Tibial nerve (tissue), 4 donors: ENCODE results near the gene MMD. TPM values are rescaled to one million over a fixed set of nuclear protein-coding genes. Genes with fewer than 3 reads are reported as not detected.

Source experiments
- DNase-seq, 2 donors: peaks; one replicate each; pipeline ENCODE4 v3.0.0-alpha.2; 2019; ENCODE audit warnings: low spot score in 2 of 2
- H3K27ac ChIP-seq, 4 donors: fragments of 200-600 bp; sonication (generic) in 3 of 4; one replicate each; pipeline ENCODE4 v1.5.1; 2017 to 2019; ENCODE audit warnings: mild to moderate bottlenecking in 1 of 4
- H3K27me3 ChIP-seq, 2 donors: fragments of 200-600 bp; sonication (generic) in 1 of 2; one replicate each; pipeline versions ENCODE4 v1.5.1 to v1.6.0; 2017 to 2019
- H3K36me3 ChIP-seq, 3 donors: fragments of 200-600 bp; sonication (generic); one replicate each; pipeline ENCODE4 v1.5.1; 2018 to 2019
- H3K4me1 ChIP-seq, 4 donors: fragments of 200-600 bp; sonication (generic) in 3 of 4; one replicate each; pipeline ENCODE4 v1.5.1; 2017 to 2019
- H3K4me3 ChIP-seq, 4 donors: fragments of 200-600 bp; sonication (generic) in 3 of 4; one replicate each; pipeline ENCODE4 v1.5.1; 2017 to 2019; ENCODE audit warnings: mild to moderate bottlenecking in 1 of 4, moderate library complexity in 1 of 4
- H3K9me3 ChIP-seq, 4 donors: fragments of 200-600 bp; sonication (generic) in 3 of 4; one replicate each; pipeline ENCODE4 v1.5.1; 2017 to 2019
- CTCF ChIP-seq, 5 experiments: fragments of 200-600 bp in 3 of 5; fragments of 450-650 bp in 2 of 5; sonication (generic) in 3 of 5; IDR thresholded peaks; one replicate each; pipeline ENCODE4 v1.5.1; 2016 to 2019; ENCODE audit warnings: antibody characterized with exemption in 5 of 5, mild to moderate bottlenecking in 3 of 5, moderate library complexity in 2 of 5
- EP300 ChIP-seq, 2 donors: sonication (generic); formaldehyde crosslinking; IDR thresholded peaks; one replicate each; pipeline ENCODE4 v1.6.1; 2017; ENCODE audit warnings: antibody characterized with exemption in 2 of 2, mild to moderate bottlenecking in 1 of 2
- POLR2A ChIP-seq, 2 donors: fragments of 450-650 bp; IDR thresholded peaks; one replicate each; pipeline ENCODE4 v1.6.1; 2017; ENCODE audit warnings: antibody characterized with exemption in 2 of 2, mild to moderate bottlenecking in 2 of 2, moderate library complexity in 2 of 2
- WGBS, 2 donors: methylation state at CpG; one replicate each; pipeline ENCODE4 v1.1.5; 2018; 5-methylcytosine and 5-hydroxymethylcytosine counted together
- total RNA-seq, 4 donors: library from RNA; depleted of rRNA; stranded (reverse); fragments of >200 nt; gene quantifications; one replicate each; pipeline ENCODE4 v1.1.0, GENCODE V29; 2016

MMD gene
- total RNA-seq, 4 donors from 2014 or later: 16.1 to 60.9 (median 37.7) TPM

- H3K36me3 ChIP-seq: no peaks in the 10 kb centered on the region
- no peak for TF ChIP-seq EP300 (IDR thresholded peaks at IDR 0.05)
- no peak for TF ChIP-seq CTCF (IDR thresholded peaks at IDR 0.05)
- TF ChIP-seq POLR2A (IDR thresholded peaks at IDR 0.05): no peak
- 81 to 82% methylated on average over 6 of the region's 6 CpGs for WGBS, 2 donors
- no peak overlapping the region for H3K4me3 ChIP-seq
- no peaks in the 10 kb centered on the region for H3K27me3 ChIP-seq
- H3K4me1 ChIP-seq: peaks cover 0 to 7% (median 2%) of the 10 kb centered on the region in 4 donors
- H3K9me3 ChIP-seq: no peaks in the 10 kb centered on the region
- DNase-seq: no peak
- no peak overlapping the region for H3K27ac ChIP-seq
Measured at GRCh38 chr17:55442953-55443683, 21.5 kb upstream of the MMD start.

- Histone ChIP-seq H3K36me3 (no peaks in the 10 kb centered on the region), H3K9me3 (no peaks in the 10 kb centered on the region), H3K4me3 (no peak overlapping the region), H3K27ac (no peak overlapping the region), H3K4me1 (peaks cover 0 to 7% (median 2%) of the 10 kb centered on the region in 4 donors), H3K27me3 (no peaks in the 10 kb centered on the region)
- 59 to 61% methylated on average over 5 of the region's 5 CpGs for WGBS, 2 donors
- no peak for TF ChIP-seq EP300 (IDR thresholded peaks at IDR 0.05)
- no peak for TF ChIP-seq CTCF (IDR thresholded peaks at IDR 0.05)
- TF ChIP-seq POLR2A (IDR thresholded peaks at IDR 0.05): no peak
- DNase-seq: no peak
Measured at GRCh38 chr17:55442462-55442861, 20.8 kb upstream of the MMD start.

- Histone ChIP-seq H3K9me3 (no peaks in the 10 kb centered on the region), H3K27ac (no peak overlapping the region), H3K4me1 (peaks cover 0 to 7% (median 2%) of the 10 kb centered on the region in 4 donors), H3K27me3 (no peaks in the 10 kb centered on the region), H3K4me3 (no peak overlapping the region), H3K36me3 (no peaks in the 10 kb centered on the region)
- DNase-seq: no peak
- TF ChIP-seq POLR2A (IDR thresholded peaks at IDR 0.05): no peak
- TF ChIP-seq CTCF (IDR thresholded peaks at IDR 0.05): no peak
- TF ChIP-seq EP300 (IDR thresholded peaks at IDR 0.05): no peak
- WGBS, 2 donors: 41 to 58% methylated on average over 2 of the region's 2 CpGs
Measured at GRCh38 chr17:55441544-55441943, 19.9 kb upstream of the MMD start.

GRCh38 chr17:55440391-55440790 lies 18.8 kb upstream of the MMD start:
- Histone ChIP-seq H3K27me3 (no peaks in the 10 kb centered on the region), H3K4me1 (peaks cover 0 to 3% (median 0%) of the 10 kb centered on the region in 4 donors), H3K27ac (no peak overlapping the region), H3K4me3 (no peak overlapping the region), H3K9me3 (no peaks in the 10 kb centered on the region), H3K36me3 (no peaks in the 10 kb centered on the region)
- no peak for DNase-seq
- TF ChIP-seq CTCF (IDR thresholded peaks at IDR 0.05): no peak
- TF ChIP-seq EP300 (IDR thresholded peaks at IDR 0.05): no peak
- TF ChIP-seq POLR2A (IDR thresholded peaks at IDR 0.05): no peak
- WGBS, 2 donors: 72 to 78% methylated on average over 3 of the region's 3 CpGs

GRCh38 chr17:55437159-55437605 lies 15.5 kb upstream of the MMD start:
- H3K36me3 ChIP-seq: no peaks in the 10 kb centered on the region
- peaks cover 0 to 17% (median 6%) of the 10 kb centered on the region in 4 donors for H3K4me1 ChIP-seq
- H3K27me3 ChIP-seq: no peaks in the 10 kb centered on the region
- no peak for DNase-seq
- no peak overlapping the region for H3K4me3 ChIP-seq
- H3K27ac ChIP-seq: no peak overlapping the region
- peak in 1 of 2 donors; percentile 55 for TF ChIP-seq EP300 (IDR thresholded peaks at IDR 0.05)
- TF ChIP-seq POLR2A (IDR thresholded peaks at IDR 0.05): no peak
- no peaks in the 10 kb centered on the region for H3K9me3 ChIP-seq
- WGBS, 2 donors: 24 to 28% methylated on average over 5 of the region's 5 CpGs
